SK-N-SH treated with all-trans-retinoic acid at 6 μM for 48 hours (cell line): Measurements from ENCODE around the gene KDF1.

Experiments used
- CSDC2 ChIP-seq: fragments of 250-450 bp; sonication (Bioruptor Pico); IDR thresholded peaks from 2 replicates; pipeline ENCODE4 v1.5.0; 2020; ENCODE audit warnings: mild to moderate bottlenecking, moderate library complexity
- GLIS3 ChIP-seq: fragments of 250-450 bp; sonication (Bioruptor Pico); IDR thresholded peaks from 2 replicates; pipeline ENCODE4 v1.5.0; 2020; ENCODE audit warnings: mild to moderate bottlenecking, moderate library complexity
- RARB ChIP-seq: fragments of 250-450 bp; sonication (Bioruptor Pico); IDR thresholded peaks from 2 replicates; pipeline ENCODE4 v1.8.0; 2021; ENCODE audit warnings: mild to moderate bottlenecking, moderate library complexity
- TSHZ2 ChIP-seq: fragments of 250-450 bp; sonication (Bioruptor Pico); IDR thresholded peaks from 2 replicates; pipeline ENCODE4 v1.5.0; 2020; ENCODE audit warnings: mild to moderate bottlenecking, moderate library complexity

DNA sequence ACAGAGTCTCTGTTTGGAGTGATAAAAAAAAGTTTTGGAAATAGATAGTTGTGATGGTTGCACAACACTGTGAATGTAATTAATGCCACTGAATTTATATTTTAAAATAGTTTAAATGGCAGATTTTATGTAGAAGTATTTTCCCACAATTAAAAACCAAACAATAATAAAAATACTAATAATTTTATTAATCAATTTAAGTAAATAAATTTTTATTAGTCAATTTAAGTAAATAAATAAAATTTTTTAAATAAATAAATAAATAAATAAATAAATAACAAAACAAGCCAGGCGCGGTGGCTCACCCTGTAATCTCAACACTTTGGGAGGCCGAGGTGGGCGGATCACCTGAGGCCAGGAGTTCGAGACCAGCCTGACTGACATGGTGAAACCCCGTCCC, 4.9 kb upstream of the KDF1 start:
- TF ChIP-seq RARB (CRISPR knock-in tag) (no peak), TSHZ2 (CRISPR knock-in tag) (no peak), CSDC2 (CRISPR knock-in tag) (no peak), GLIS3 (CRISPR knock-in tag) (no peak)
